ENCODE measurements around the gene NRP2. TPM values are rescaled to one million over a fixed set of nuclear protein-coding genes. Genes with fewer than 3 reads are reported as not detected.

Gene NRP2
- polyA plus RNA-seq, 4 donors: 59.2 to 105 (median 74.0) TPM

GRCh38 chr2:205792908-205793307 is 110.6 kb downstream of the NRP2 start:
- DNase-seq (ENCODE audit: low read depth in 4 of 4, low spot score in 3 of 4): no peak

GRCh38 chr2:205796805-205797313 is 114.6 kb downstream of the NRP2 start:
- DNase-seq (ENCODE audit: low read depth in 4 of 4, low spot score in 3 of 4): no peak

- no peak for DNase-seq (ENCODE audit: low read depth in 4 of 4, low spot score in 3 of 4)
Observed at GRCh38 chr2:205797866-205798265, 115.6 kb downstream of the NRP2 start.

GRCh38 chr2:205800224-205800623 is 117.9 kb downstream of the NRP2 start:
- DNase-seq (ENCODE audit: low read depth in 4 of 4, low spot score in 3 of 4): no peak

- DNase-seq (ENCODE audit: low read depth in 4 of 4, low spot score in 3 of 4): peak in 1 of 4 donors; percentile 36
Observed at GRCh38 chr2:205800773-205801172, 118.5 kb downstream of the NRP2 start.

- DNase-seq (ENCODE audit: low read depth in 4 of 4, low spot score in 3 of 4): no peak
Observed at GRCh38 chr2:205802065-205802464, 119.8 kb downstream of the NRP2 start.

- DNase-seq (ENCODE audit: low read depth in 4 of 4, low spot score in 3 of 4): no peak
Observed at GRCh38 chr2:205802941-205803340, 120.6 kb downstream of the NRP2 start.

GRCh38 chr2:205803500-205803899 is 121.2 kb downstream of the NRP2 start:
- no peak for DNase-seq (ENCODE audit: low read depth in 4 of 4, low spot score in 3 of 4)

GRCh38 chr2:205805136-205805535 is 122.8 kb downstream of the NRP2 start:
- peak in 1 of 4 donors; percentile 37 for DNase-seq (ENCODE audit: low read depth in 4 of 4, low spot score in 3 of 4)

- no peak for DNase-seq (ENCODE audit: low read depth in 4 of 4, low spot score in 3 of 4)
Observed at GRCh38 chr2:205806143-205806905, 124.0 kb downstream of the NRP2 start.

- DNase-seq (ENCODE audit: low read depth in 4 of 4, low spot score in 3 of 4): no peak
Observed at GRCh38 chr2:205807229-205807628, 124.9 kb downstream of the NRP2 start.

GRCh38 chr2:205807758-205808157 is 125.5 kb downstream of the NRP2 start:
- no peak for DNase-seq (ENCODE audit: low read depth in 4 of 4, low spot score in 3 of 4)

- DNase-seq (ENCODE audit: low read depth in 4 of 4, low spot score in 3 of 4): no peak
Observed at GRCh38 chr2:205808486-205809121, 126.3 kb downstream of the NRP2 start.

- DNase-seq (ENCODE audit: low read depth in 4 of 4, low spot score in 3 of 4): no peak
Observed at GRCh38 chr2:205811387-205811786, 129.1 kb downstream of the NRP2 start.

- no peak for DNase-seq (ENCODE audit: low read depth in 4 of 4, low spot score in 3 of 4)
Observed at GRCh38 chr2:205814039-205814364, 131.7 kb downstream of the NRP2 start.

GRCh38 chr2:205815673-205816072 is 133.4 kb downstream of the NRP2 start:
- no peak for DNase-seq (ENCODE audit: low read depth in 4 of 4, low spot score in 3 of 4)

GRCh38 chr2:205816268-205816667 is 134.0 kb downstream of the NRP2 start:
- no peak for DNase-seq (ENCODE audit: low read depth in 4 of 4, low spot score in 3 of 4)

GRCh38 chr2:205822579-205822978 is 140.3 kb downstream of the NRP2 start:
- no peak for DNase-seq (ENCODE audit: low read depth in 4 of 4, low spot score in 3 of 4)

GRCh38 chr2:205827809-205828365 is 145.6 kb downstream of the NRP2 start:
- DNase-seq (ENCODE audit: low read depth in 4 of 4, low spot score in 3 of 4): no peak

- no peak for DNase-seq (ENCODE audit: low read depth in 4 of 4, low spot score in 3 of 4)
Observed at GRCh38 chr2:205833864-205834263, 151.6 kb downstream of the NRP2 start.

- no peak for DNase-seq (ENCODE audit: low read depth in 4 of 4, low spot score in 3 of 4)
Observed at GRCh38 chr2:205834796-205835195, 152.5 kb downstream of the NRP2 start.

- DNase-seq (ENCODE audit: low read depth in 4 of 4, low spot score in 3 of 4): no peak
Observed at GRCh38 chr2:205835251-205835791, 153.0 kb downstream of the NRP2 start.
